HCT116 (cell line): ENCODE results near the gene ZNF99. TPM values are rescaled to one million over a fixed set of nuclear protein-coding genes. Genes with fewer than 3 reads are reported as not detected.

ENCODE experiments used
- ATAC-seq: fragments of 200-7000 bp; cut with Tn5 transposase; 2 replicates; pipeline ENCODE4 v1.9.1; 2020; ENCODE audit warnings: mild to moderate bottlenecking, moderate library complexity
- BruUV-seq: library from RNA; stranded (reverse); fragments of 400-500 nt; replicated peaks from 2 replicates; lab custom pipeline; 2021; lab: Mats Ljungman, UMichigan
- CTCF ChIA-PET: fragments of 300-600 bp; sonication (Branson Sonifier 250); formaldehyde crosslinking; loops from one replicate; lab custom pipeline; 2021; ENCODE audit warnings: antibody characterized with exemption; lab: Charles Lee
- POLR2A ChIA-PET: fragments of 300-600, 350-600 bp; sonication (Branson Sonifier 250); formaldehyde crosslinking; loops from one replicate; lab custom pipeline; 2021; ENCODE audit warnings: antibody characterized with exemption; lab: Charles Lee
- RAD21 ChIA-PET, 2 experiments: fragments of 300-600 bp; sonication (Branson Sonifier 250); formaldehyde crosslinking; loops; one replicate each; lab custom pipeline; 2023; ENCODE audit warnings: low total read pairs in 2 of 2; ENCODE audit not compliant: uncharacterized antibody in 2 of 2, unreplicated experiment in 2 of 2, low non-redundant PET in 1 of 2; lab: Charles Lee
- DNase-seq: peaks from one replicate; pipeline ENCODE4 v3.0.0-alpha.2; 2010; ENCODE audit warnings: low read depth, low spot score
- H2AFZ ChIP-seq: fragments of 200-600 bp; shearing (Covaris generic), sonication (generic); 2 replicates; pipeline ENCODE4 v1.6.1; 2017; ENCODE audit warnings: low read depth, mixed run types, mixed read lengths, antibody characterized with exemption, low read length; ENCODE audit not compliant: poor library complexity, severe bottlenecking
- H3K27ac ChIP-seq: 2 replicates; pipeline ENCODE4 v1.5.1; 2012; ENCODE audit warnings: low read depth, low read length
- H3K27me3 ChIP-seq: fragments of 200-600 bp; sonication (generic); 2 replicates; pipeline ENCODE4 v1.6.1; 2016; ENCODE audit warnings: mixed run types, low read length, mixed read lengths; ENCODE audit not compliant: insufficient read depth
- H3K36me3 ChIP-seq, 2 experiments: fragments of 200-500 bp in 1 of 2; fragments of 200-600 bp in 1 of 2; sonication (Bioruptor generic) in 1 of 2; sonication (generic) in 1 of 2; 2 replicates each; pipeline versions ENCODE4 v1.5.1 to v1.6.1; 2014 to 2016; ENCODE audit warnings: low read length in 2 of 2, inconsistent platforms in 1 of 2, mixed read lengths in 1 of 2, mixed run types in 1 of 2; ENCODE audit not compliant: insufficient read depth in 2 of 2, control insufficient read depth in 1 of 2
- H3K4me1 ChIP-seq, 2 experiments: fragments of 200-600 bp in 1 of 2; sonication (generic) in 1 of 2; 2 replicates each; pipeline versions ENCODE4 v1.5.1 to v1.6.1; 2012 to 2017; ENCODE audit warnings: low read length in 2 of 2, inconsistent platforms in 1 of 2, mild to moderate bottlenecking in 1 of 2, mixed read lengths in 1 of 2, mixed run types in 1 of 2, moderate library complexity in 1 of 2; ENCODE audit not compliant: insufficient read depth in 2 of 2, control insufficient read depth in 1 of 2
- H3K4me2 ChIP-seq: fragments of 200-600 bp; sonication (generic); 2 replicates; pipeline ENCODE4 v1.6.1; 2017; ENCODE audit warnings: mixed run types, low read length, mixed read lengths
- H3K4me3 ChIP-seq, 2 experiments: fragments of 200-600 bp in 1 of 2; sonication (generic) in 1 of 2; replicated peaks in 1 of 2; 2 replicates each; pipeline ENCODE4 v1.5.1; 2011 to 2016; ENCODE audit warnings: low read length in 2 of 2, control low read depth in 1 of 2, low read depth in 1 of 2, mild to moderate bottlenecking in 1 of 2, mixed read lengths in 1 of 2, mixed run types in 1 of 2
- H3K79me2 ChIP-seq: fragments of 200-600 bp; sonication (generic); 2 replicates; pipeline ENCODE4 v1.6.1; 2017; ENCODE audit warnings: mild to moderate bottlenecking, mixed run types, low read length, moderate library complexity, mixed read lengths; ENCODE audit not compliant: insufficient read depth
- H3K9ac ChIP-seq: fragments of 200-600 bp; sonication (generic); 2 replicates; pipeline ENCODE4 v1.6.1; 2016; ENCODE audit warnings: low read length, mixed read lengths
- H3K9me2 ChIP-seq: fragments of 200-600 bp; sonication (generic), shearing (Covaris generic); 2 replicates; pipeline ENCODE4 v1.6.1; 2017; ENCODE audit warnings: mixed run types, mild to moderate bottlenecking, moderate library complexity; ENCODE audit not compliant: insufficient read depth
- H3K9me3 ChIP-seq, 2 experiments: fragments of 200-500 bp in 1 of 2; fragments of 200-600 bp in 1 of 2; sonication (Bioruptor generic) in 1 of 2; sonication (generic) in 1 of 2; 2 replicates each; pipeline ENCODE4 v1.6.1; 2014 to 2017; ENCODE audit warnings: low read length in 2 of 2, mixed read lengths in 2 of 2, inconsistent platforms in 1 of 2, low read depth in 1 of 2, mild to moderate bottlenecking in 1 of 2, mixed run types in 1 of 2, moderate library complexity in 1 of 2; ENCODE audit not compliant: control insufficient read depth in 1 of 2, insufficient read depth in 1 of 2
- H4K20me1 ChIP-seq: fragments of 200-600 bp; sonication (generic), shearing (Covaris generic); 2 replicates; pipeline ENCODE4 v1.6.1; 2017; ENCODE audit warnings: mixed run types, mild to moderate bottlenecking, moderate library complexity; ENCODE audit not compliant: insufficient read depth
- CEBPB ChIP-seq: IDR thresholded peaks from 2 replicates; pipeline ENCODE4 v1.6.1; 2012; ENCODE audit warnings: low read depth
- CTCF ChIP-seq, 3 experiments: fragments of 200-600 bp in 1 of 3; sonication (generic) in 1 of 3; IDR thresholded peaks in 2 of 3; conservative IDR thresholded peaks in 1 of 3; 2 replicates each; pipeline ENCODE4 v1.5.1; 2012 to 2017; ENCODE audit warnings: low read depth in 2 of 3, low read length in 2 of 3, antibody characterized with exemption in 1 of 3, borderline replicate concordance in 1 of 3, control low read depth in 1 of 3, mild to moderate bottlenecking in 1 of 3, mixed read lengths in 1 of 3, mixed run types in 1 of 3, moderate library complexity in 1 of 3; ENCODE audit not compliant: insufficient read depth in 1 of 3
- ELF1 ChIP-seq: IDR thresholded peaks from 2 replicates; pipeline ENCODE4 v1.6.1; 2012; ENCODE audit warnings: low read depth, borderline replicate concordance
- EZH2 ChIP-seq: fragments of 200-600 bp; sonication (generic); IDR thresholded peaks from 2 replicates; pipeline ENCODE4 v1.6.1; 2017; ENCODE audit warnings: antibody characterized with exemption, mixed run types
- EZH2phosphoT487 ChIP-seq: fragments of 200-600 bp; IDR thresholded peaks from 2 replicates; pipeline ENCODE4 v1.6.1; 2018; ENCODE audit warnings: antibody characterized with exemption, borderline replicate concordance
- POLR2A ChIP-seq: IDR thresholded peaks from 2 replicates; pipeline ENCODE4 v1.7.0; 2011; ENCODE audit warnings: borderline replicate concordance; ENCODE audit not compliant: insufficient read depth, insufficient read length; ENCODE audit errors: extremely low read depth
- POLR2AphosphoS5 ChIP-seq: IDR thresholded peaks from 2 replicates; pipeline ENCODE4 v1.6.1; 2011; ENCODE audit warnings: mild to moderate bottlenecking, low read depth, low read length, moderate library complexity
- SP1 ChIP-seq: IDR thresholded peaks from 2 replicates; pipeline ENCODE4 v1.6.1; 2012; ENCODE audit warnings: low read depth
- SRF ChIP-seq: IDR thresholded peaks from 2 replicates; pipeline ENCODE4 v1.6.1; 2012; ENCODE audit warnings: low read depth
- TCF7L2 ChIP-seq: IDR thresholded peaks from 2 replicates; pipeline ENCODE4 v1.7.0; 2011; ENCODE audit warnings: borderline replicate concordance, inconsistent platforms; ENCODE audit not compliant: insufficient read depth, insufficient read length; ENCODE audit errors: extremely low read depth
- ZBTB33 ChIP-seq: IDR thresholded peaks from 2 replicates; pipeline ENCODE4 v1.6.1; 2011; ENCODE audit warnings: mild to moderate bottlenecking, low read length, moderate library complexity; ENCODE audit not compliant: insufficient replicate concordance; ENCODE audit errors: extremely low read depth
- ZFX ChIP-seq: fragments of 450-650 bp; IDR thresholded peaks from 2 replicates; pipeline ENCODE4 v1.6.1; 2017
- ZNF274 ChIP-seq: fragments of 200-500 bp; sonication (Bioruptor generic); IDR thresholded peaks from 2 replicates; pipeline ENCODE4 v1.6.1; 2014; ENCODE audit warnings: mild to moderate bottlenecking, low read depth, low read length, inconsistent platforms
- intact Hi-C: fragments of 100-400 bp; cut with micrococcal nuclease; formaldehyde crosslinking; loops from 2 replicates; pipeline ENCODE4 v1.10.0; 2022
- total RNA-seq: library from RNA; stranded (reverse); gene quantifications from one replicate; pipeline ENCODE4 v1.2.1, GENCODE V29; 2021; ENCODE audit not compliant: unreplicated experiment

The ZNF99 gene
- total RNA-seq, 1 experiment from 2014 or later, result not detected

GRCh38 chr19:22806418-22806817 lies 22.5 kb upstream of the ZNF99 start:
- Histone ChIP-seq H3K79me2 (no peaks in the 10 kb centered on the region), H3K9me2 (no peaks in the 10 kb centered on the region), H3K4me3 (no peak overlapping the region), H4K20me1 (no peaks in the 10 kb centered on the region), H3K4me1 (no peaks in the 10 kb centered on the region), H2AFZ (no peak overlapping the region), H3K27me3 (no peaks in the 10 kb centered on the region), H3K36me3 (no peaks in the 10 kb centered on the region), H3K4me2 (no peak overlapping the region), H3K9me3 (peaks cover 9 to 14% of the 10 kb centered on the region in 2 experiments; a peak in 2 of 4 replicates), H3K27ac (no peak overlapping the region), H3K9ac (no peak overlapping the region)
- no peak for TF ChIP-seq POLR2AphosphoS5
- TF ChIP-seq CEBPB, result no peak
- no peak for TF ChIP-seq POLR2A
- no peak for TF ChIP-seq ELF1
- no peak for TF ChIP-seq ZFX
- TF ChIP-seq CTCF (IDR thresholded peaks at IDR 0.05 in 2 of 3, conservative IDR thresholded peaks at IDR 0.05 in 1 of 3; ENCODE audit: borderline replicate concordance in 1 of 3, insufficient read depth in 1 of 3, low read depth in 2 of 3, low read length in 2 of 3), result no peak
- TF ChIP-seq ZNF274, result no peak
- TF ChIP-seq SRF, result no peak
- TF ChIP-seq EZH2phosphoT487, result no peak
- intact Hi-C loops, result no loop called here
- BruUV-seq, result no TSS peak
- DNase-seq (no peak), ATAC-seq (no peak)
- POLR2A ChIA-PET, result no interaction called here
- CTCF ChIA-PET, result no interaction called here
- RAD21 ChIA-PET, result no interaction called here

GRCh38 chr19:22797040-22797439 lies 13.1 kb upstream of the ZNF99 start:
- Histone ChIP-seq H3K4me3 (no peak overlapping the region), H3K27ac (no peak overlapping the region), H2AFZ (no peak overlapping the region), H3K27me3 (no peaks in the 10 kb centered on the region), H3K36me3 (no peaks in the 10 kb centered on the region), H3K9me3 (peaks cover 2 to 14% of the 10 kb centered on the region in 2 experiments; a peak in 1 of 4 replicates), H3K79me2 (no peaks in the 10 kb centered on the region), H4K20me1 (no peaks in the 10 kb centered on the region), H3K9me2 (no peaks in the 10 kb centered on the region), H3K9ac (no peak overlapping the region), H3K4me1 (no peaks in the 10 kb centered on the region), H3K4me2 (no peak overlapping the region)
- no TSS peak for BruUV-seq
- intact Hi-C loops, result no loop called here
- ChIA-PET POLR2A (no interaction called here), CTCF (no interaction called here), RAD21 (no interaction called here)
- no peak for DNase-seq
- no peak for ATAC-seq
- TF ChIP-seq SP1 (no peak), CEBPB (no peak), TCF7L2 (no peak), ZNF274 (no peak), SRF (no peak), EZH2 (no peak), ZBTB33 (no peak), CTCF (IDR thresholded peaks at IDR 0.05 in 2 of 3, conservative IDR thresholded peaks at IDR 0.05 in 1 of 3; ENCODE audit: borderline replicate concordance in 1 of 3, insufficient read depth in 1 of 3, low read depth in 2 of 3, low read length in 2 of 3) (no peak)
